ENCODE measurements around the gene KRTAP5-8.

KRTAP5-8 gene

GRCh38 chr11:71500601-71501021 lies 37.2 kb upstream of the KRTAP5-8 start:
- H3K23ac ChIP-seq (ENCODE audit: low read length), result no peak overlapping the region
- no peak overlapping the region for H3K14ac ChIP-seq (ENCODE audit: low read length)
- H2BK5ac ChIP-seq (ENCODE audit: low read depth, low read length, poor library complexity), result no peak overlapping the region
- no peak overlapping the region for H4K91ac ChIP-seq (ENCODE audit: low read depth, low read length)
- no peak overlapping the region for H3K27ac ChIP-seq (ENCODE audit: low read depth, low read length)
- no peaks in the 10 kb centered on the region for H3K79me1 ChIP-seq (ENCODE audit: low read length)
- H3K4me1 ChIP-seq (ENCODE audit: control insufficient read depth in 1 of 2, insufficient read depth in 2 of 2, low read length in 2 of 2), result no peaks in the 10 kb centered on the region
- H4K12ac ChIP-seq (ENCODE audit: low read depth, low read length), result no peak overlapping the region
- no peak overlapping the region for H2BK12ac ChIP-seq (ENCODE audit: low read length)
- H3K4ac ChIP-seq (ENCODE audit: low read depth, low read length), result no peak overlapping the region
- H2AFZ ChIP-seq (ENCODE audit: insufficient read depth, low read length, poor library complexity), result no peak overlapping the region
- WGBS (ENCODE audit: extremely low coverage, insufficient coverage, insufficient read length), result no CpG with 5 or more reads among the region's 6 CpGs
- H4K8ac ChIP-seq (ENCODE audit: low read depth, low read length), result no peak overlapping the region
- no peaks in the 10 kb centered on the region for H3K27me3 ChIP-seq (ENCODE audit: insufficient read depth, low read length)
- H3K18ac ChIP-seq (ENCODE audit: low read length), result no peak overlapping the region
- no peak overlapping the region for H2BK120ac ChIP-seq (ENCODE audit: insufficient read depth, low read length, poor library complexity)
- H3K4me3 ChIP-seq (ENCODE audit: low read depth, low read length), result no peak overlapping the region
- no peaks in the 10 kb centered on the region for H3K79me2 ChIP-seq (ENCODE audit: control insufficient read depth, insufficient read depth, low read length, poor library complexity)
- peaks cover 4% of the 10 kb centered on the region for H3K9me3 ChIP-seq (ENCODE audit: insufficient read depth, low read depth, low read length)
- peaks cover 42 to 56% of the 10 kb centered on the region in 2 experiments for H3K36me3 ChIP-seq (ENCODE audit: control insufficient read depth in 1 of 2, insufficient read depth in 2 of 2, low read length in 2 of 2)
- H3K4me2 ChIP-seq (ENCODE audit: low read length), result no peak overlapping the region
- no peak overlapping the region for H2AK5ac ChIP-seq (ENCODE audit: low read length)
- DNase-seq, result no peak
- no peak overlapping the region for H3K9ac ChIP-seq (ENCODE audit: low read length)

GRCh38 chr11:71501071-71501985 lies 36.5 kb upstream of the KRTAP5-8 start:
- Histone ChIP-seq H4K8ac (ENCODE audit: low read depth, low read length) (no peak overlapping the region), H3K4ac (ENCODE audit: low read depth, low read length) (no peak overlapping the region), H3K4me2 (ENCODE audit: low read length) (no peak overlapping the region), H2AFZ (ENCODE audit: insufficient read depth, low read length, poor library complexity) (no peak overlapping the region), H3K9ac (ENCODE audit: low read length) (no peak overlapping the region), H4K91ac (ENCODE audit: low read depth, low read length) (no peak overlapping the region), H3K27me3 (ENCODE audit: insufficient read depth, low read length) (no peaks in the 10 kb centered on the region), H2BK120ac (ENCODE audit: insufficient read depth, low read length, poor library complexity) (no peak overlapping the region), H2AK5ac (ENCODE audit: low read length) (no peak overlapping the region), H3K23ac (ENCODE audit: low read length) (no peak overlapping the region), H4K12ac (ENCODE audit: low read depth, low read length) (no peak overlapping the region), H3K27ac (ENCODE audit: low read depth, low read length) (no peak overlapping the region), H3K9me3 (ENCODE audit: insufficient read depth, low read depth, low read length) (peaks cover 2% of the 10 kb centered on the region), H3K18ac (ENCODE audit: low read length) (no peak overlapping the region), H3K4me3 (ENCODE audit: low read depth, low read length) (no peak overlapping the region), H3K79me2 (ENCODE audit: control insufficient read depth, insufficient read depth, low read length, poor library complexity) (no peaks in the 10 kb centered on the region), H3K4me1 (ENCODE audit: control insufficient read depth in 1 of 2, insufficient read depth in 2 of 2, low read length in 2 of 2) (no peaks in the 10 kb centered on the region), H2BK12ac (ENCODE audit: low read length) (no peak overlapping the region), H3K14ac (ENCODE audit: low read length) (no peak overlapping the region), H2BK5ac (ENCODE audit: low read depth, low read length, poor library complexity) (no peak overlapping the region), H3K79me1 (ENCODE audit: low read length) (no peaks in the 10 kb centered on the region), H3K36me3 (ENCODE audit: control insufficient read depth in 1 of 2, insufficient read depth in 2 of 2, low read length in 2 of 2) (peaks cover 36 to 49% of the 10 kb centered on the region in 2 experiments)
- WGBS (ENCODE audit: extremely low coverage, insufficient coverage, insufficient read length), result no CpG with 5 or more reads among the region's 30 CpGs
- DNase-seq, result no peak

GRCh38 chr11:71502026-71502425 lies 35.8 kb upstream of the KRTAP5-8 start:
- no peak overlapping the region for H3K27ac ChIP-seq (ENCODE audit: low read depth, low read length)
- H3K27me3 ChIP-seq (ENCODE audit: insufficient read depth, low read length), result no peaks in the 10 kb centered on the region
- H3K4me2 ChIP-seq (ENCODE audit: low read length), result no peak overlapping the region
- H3K4ac ChIP-seq (ENCODE audit: low read depth, low read length), result no peak overlapping the region
- H3K36me3 ChIP-seq (ENCODE audit: control insufficient read depth in 1 of 2, insufficient read depth in 2 of 2, low read length in 2 of 2), result peaks cover 30 to 43% of the 10 kb centered on the region in 2 experiments
- no peak overlapping the region for H3K4me3 ChIP-seq (ENCODE audit: low read depth, low read length)
- no peak overlapping the region for H3K9ac ChIP-seq (ENCODE audit: low read length)
- no peaks in the 10 kb centered on the region for H3K79me2 ChIP-seq (ENCODE audit: control insufficient read depth, insufficient read depth, low read length, poor library complexity)
- H3K9me3 ChIP-seq (ENCODE audit: insufficient read depth, low read depth, low read length), result no peaks in the 10 kb centered on the region
- H4K12ac ChIP-seq (ENCODE audit: low read depth, low read length), result no peak overlapping the region
- no peak for DNase-seq
- H3K4me1 ChIP-seq (ENCODE audit: control insufficient read depth in 1 of 2, insufficient read depth in 2 of 2, low read length in 2 of 2), result no peaks in the 10 kb centered on the region
- no peak overlapping the region for H2AK5ac ChIP-seq (ENCODE audit: low read length)
- no peak overlapping the region for H4K8ac ChIP-seq (ENCODE audit: low read depth, low read length)
- WGBS (ENCODE audit: extremely low coverage, insufficient coverage, insufficient read length), result no CpG with 5 or more reads among the region's 10 CpGs
- no peak overlapping the region for H3K18ac ChIP-seq (ENCODE audit: low read length)
- H4K91ac ChIP-seq (ENCODE audit: low read depth, low read length), result no peak overlapping the region
- H3K23ac ChIP-seq (ENCODE audit: low read length), result no peak overlapping the region
- H2BK12ac ChIP-seq (ENCODE audit: low read length), result no peak overlapping the region
- H2BK120ac ChIP-seq (ENCODE audit: insufficient read depth, low read length, poor library complexity), result no peak overlapping the region
- no peak overlapping the region for H2BK5ac ChIP-seq (ENCODE audit: low read depth, low read length, poor library complexity)
- no peak overlapping the region for H2AFZ ChIP-seq (ENCODE audit: insufficient read depth, low read length, poor library complexity)
- H3K79me1 ChIP-seq (ENCODE audit: low read length), result no peaks in the 10 kb centered on the region
- no peak overlapping the region for H3K14ac ChIP-seq (ENCODE audit: low read length)

GRCh38 chr11:71502871-71503435 lies 34.9 kb upstream of the KRTAP5-8 start:
- no peak for DNase-seq
- H4K12ac ChIP-seq (ENCODE audit: low read depth, low read length), result no peak overlapping the region
- no peak overlapping the region for H3K23ac ChIP-seq (ENCODE audit: low read length)
- H3K36me3 ChIP-seq (ENCODE audit: control insufficient read depth in 1 of 2, insufficient read depth in 2 of 2, low read length in 2 of 2), result peaks cover 23 to 34% of the 10 kb centered on the region in 2 experiments
- no peak overlapping the region for H3K4me2 ChIP-seq (ENCODE audit: low read length)
- no peaks in the 10 kb centered on the region for H3K79me1 ChIP-seq (ENCODE audit: low read length)
- H4K8ac ChIP-seq (ENCODE audit: low read depth, low read length), result no peak overlapping the region
- H3K27me3 ChIP-seq (ENCODE audit: insufficient read depth, low read length), result no peaks in the 10 kb centered on the region
- H3K18ac ChIP-seq (ENCODE audit: low read length), result no peak overlapping the region
- no peaks in the 10 kb centered on the region for H3K79me2 ChIP-seq (ENCODE audit: control insufficient read depth, insufficient read depth, low read length, poor library complexity)
- no peak overlapping the region for H2AK5ac ChIP-seq (ENCODE audit: low read length)
- H3K4me1 ChIP-seq (ENCODE audit: control insufficient read depth in 1 of 2, insufficient read depth in 2 of 2, low read length in 2 of 2), result no peaks in the 10 kb centered on the region
- H3K4ac ChIP-seq (ENCODE audit: low read depth, low read length), result no peak overlapping the region
- H4K91ac ChIP-seq (ENCODE audit: low read depth, low read length), result no peak overlapping the region
- no peak overlapping the region for H2BK120ac ChIP-seq (ENCODE audit: insufficient read depth, low read length, poor library complexity)
- no peaks in the 10 kb centered on the region for H3K9me3 ChIP-seq (ENCODE audit: insufficient read depth, low read depth, low read length)
- no CpG with 5 or more reads among the region's 15 CpGs for WGBS (ENCODE audit: extremely low coverage, insufficient coverage, insufficient read length)
- H3K9ac ChIP-seq (ENCODE audit: low read length), result no peak overlapping the region
- H2BK5ac ChIP-seq (ENCODE audit: low read depth, low read length, poor library complexity), result no peak overlapping the region
- H2AFZ ChIP-seq (ENCODE audit: insufficient read depth, low read length, poor library complexity), result no peak overlapping the region
- no peak overlapping the region for H3K14ac ChIP-seq (ENCODE audit: low read length)
- H3K27ac ChIP-seq (ENCODE audit: low read depth, low read length), result no peak overlapping the region
- H3K4me3 ChIP-seq (ENCODE audit: low read depth, low read length), result no peak overlapping the region
- H2BK12ac ChIP-seq (ENCODE audit: low read length), result no peak overlapping the region
